HG03520 (cell line): ENCODE measurements around the gene KLHL36.
"Not testable (repeated sequence)": the region's sequence is repeated elsewhere in the genome, so short reads cannot be mapped to it uniquely, and the experiment has no call there.

Experiments used
- ATAC-seq: cut with Tn5 transposase; IDR thresholded peaks from one replicate; pipeline ENCODE4 v1.9.1; 2021; ENCODE audit warnings: mild to moderate bottlenecking, moderate library complexity; ENCODE audit not compliant: unreplicated experiment

The KLHL36 gene

GRCh38 chr16:84667600-84668309 is 19.4 kb downstream of the KLHL36 start:
- ATAC-seq, result no peak

- no peak for ATAC-seq
These were observed 21.8 kb downstream of the KLHL36 start for GRCh38 chr16:84670063-84670462.

GRCh38 chr16:84672276-84673202 is 24.2 kb downstream of the KLHL36 start:
- ATAC-seq, result peak; percentile 51

- no peak for ATAC-seq
These were observed 24.9 kb downstream of the KLHL36 start for GRCh38 chr16:84673203-84673535.

- no peak for ATAC-seq
These were observed 25.2 kb downstream of the KLHL36 start for GRCh38 chr16:84673561-84673960.

GRCh38 chr16:84675423-84675822 is 27.1 kb downstream of the KLHL36 start:
- no peak for ATAC-seq

- no peak for ATAC-seq
These were observed 27.6 kb downstream of the KLHL36 start for GRCh38 chr16:84675884-84676283.

GRCh38 chr16:84677017-84677803 is 28.9 kb downstream of the KLHL36 start:
- ATAC-seq, result no peak

GRCh38 chr16:84677849-84678248 is 29.5 kb downstream of the KLHL36 start:
- no peak for ATAC-seq

GRCh38 chr16:84678541-84678940 is 30.2 kb downstream of the KLHL36 start:
- ATAC-seq, result no peak

- ATAC-seq, result no peak
These were observed 32.0 kb downstream of the KLHL36 start for GRCh38 chr16:84680165-84680842.

GRCh38 chr16:84680843-84681629 is 32.7 kb downstream of the KLHL36 start:
- no peak for ATAC-seq

GRCh38 chr16:84683691-84684591 is 35.6 kb downstream of the KLHL36 start:
- no peak for ATAC-seq

GRCh38 chr16:84684592-84684965 is 36.3 kb downstream of the KLHL36 start:
- no peak for ATAC-seq

GRCh38 chr16:84685210-84685609 is 36.9 kb downstream of the KLHL36 start:
- ATAC-seq, result no peak

GRCh38 chr16:84686707-84687298 is 38.5 kb downstream of the KLHL36 start:
- no peak for ATAC-seq

- ATAC-seq, result peak; percentile 60
These were observed 39.4 kb downstream of the KLHL36 start for GRCh38 chr16:84687715-84688114.

- not testable (repeated sequence) for ATAC-seq
These were observed 39.9 kb downstream of the KLHL36 start for GRCh38 chr16:84688163-84688562.

- ATAC-seq, result no peak
These were observed 40.8 kb downstream of the KLHL36 start for GRCh38 chr16:84689111-84689510.
